GM12891 (cell line): ENCODE results near the gene DUSP22.
A peak's percentile ranks its signal among the peaks of the same experiment; 100 is the strongest.
"Not testable (repeated sequence)": the region's sequence is repeated elsewhere in the genome, so short reads cannot be mapped to it uniquely, and the experiment has no call there.

Experiments
- DNase-seq: peaks from one replicate; pipeline ENCODE4 v3.0.0; 2011; ENCODE audit warnings: low spot score; ENCODE audit not compliant: insufficient read length
- FAIRE-seq: peaks from 2 replicates; lab custom pipeline; 2011; peaks lifted over from hg19 to GRCh38; lab: Jason Lieb, UNC
- PAX5 ChIP-seq: IDR thresholded peaks from 2 replicates; pipeline ENCODE4 v1.6.1; 2011; ENCODE audit warnings: low read length, moderate library complexity, mild to moderate bottlenecking; ENCODE audit not compliant: insufficient read depth, severe bottlenecking
- POLR2A ChIP-seq: IDR thresholded peaks from 2 replicates; pipeline ENCODE4 v1.6.1; 2011; ENCODE audit warnings: low read depth, low read length, control low read depth
- POLR2AphosphoS5 ChIP-seq: IDR thresholded peaks from 2 replicates; pipeline ENCODE4 v1.6.1; 2011; ENCODE audit warnings: low read depth, low read length, control low read depth
- POU2F2 ChIP-seq: IDR thresholded peaks from 2 replicates; pipeline ENCODE4 v1.6.1; 2011; ENCODE audit warnings: low read depth, mild to moderate bottlenecking, control low read depth, low read length, moderate library complexity
- SPI1 ChIP-seq: IDR thresholded peaks from 2 replicates; pipeline ENCODE4 v1.6.1; 2011; ENCODE audit warnings: low read depth, low read length, control low read depth
- TAF1 ChIP-seq: IDR thresholded peaks from 2 replicates; pipeline ENCODE4 v1.6.1; 2011; ENCODE audit warnings: low read depth, low read length, control low read depth

DUSP22 gene

GRCh38 chr6:323730-324088, 31.4 kb downstream of the DUSP22 start:
- FAIRE-seq (no peak), DNase-seq (no peak)
- TF ChIP-seq POLR2AphosphoS5 = no peak
- TF ChIP-seq POLR2A = no peak
- TF ChIP-seq SPI1 = no peak
- TF ChIP-seq PAX5 = no peak

DNA sequence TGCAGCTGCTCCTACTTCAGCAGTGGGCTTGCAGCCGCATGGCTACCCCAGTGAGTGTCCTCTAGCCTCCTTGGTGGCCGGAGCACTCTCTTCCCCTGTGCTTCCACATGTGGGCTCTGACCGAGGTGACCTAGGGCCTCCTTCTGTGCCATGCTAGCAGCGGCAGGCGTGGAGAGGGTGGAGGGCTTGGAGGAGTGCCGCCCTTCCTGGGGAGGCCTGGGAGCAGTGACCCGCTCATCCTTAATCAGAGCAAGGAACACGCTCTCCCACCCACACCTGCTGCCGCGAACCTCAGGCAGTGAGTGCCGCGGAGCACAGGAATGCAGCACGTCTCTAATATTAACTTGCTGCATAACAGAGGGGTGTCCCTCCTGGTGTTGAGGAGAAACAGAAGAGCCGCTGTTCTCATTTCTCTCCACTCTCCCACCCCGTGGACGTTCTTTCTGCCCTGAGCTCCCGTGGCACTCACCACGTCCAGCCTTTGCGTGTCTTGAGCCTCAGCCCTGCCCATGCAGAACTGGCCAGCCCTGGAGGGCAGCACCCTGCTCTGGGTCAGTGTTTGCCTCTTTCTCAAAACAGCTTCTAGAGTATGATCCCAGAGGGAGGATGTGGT, 31.9 kb downstream of the DUSP22 start:
- DNase-seq = no peak
- peak; percentile 66 for FAIRE-seq
- TF ChIP-seq POU2F2 (no peak), POLR2AphosphoS5 (no peak), SPI1 (no peak), PAX5 (no peak), TAF1 (no peak), POLR2A (no peak)

DNA sequence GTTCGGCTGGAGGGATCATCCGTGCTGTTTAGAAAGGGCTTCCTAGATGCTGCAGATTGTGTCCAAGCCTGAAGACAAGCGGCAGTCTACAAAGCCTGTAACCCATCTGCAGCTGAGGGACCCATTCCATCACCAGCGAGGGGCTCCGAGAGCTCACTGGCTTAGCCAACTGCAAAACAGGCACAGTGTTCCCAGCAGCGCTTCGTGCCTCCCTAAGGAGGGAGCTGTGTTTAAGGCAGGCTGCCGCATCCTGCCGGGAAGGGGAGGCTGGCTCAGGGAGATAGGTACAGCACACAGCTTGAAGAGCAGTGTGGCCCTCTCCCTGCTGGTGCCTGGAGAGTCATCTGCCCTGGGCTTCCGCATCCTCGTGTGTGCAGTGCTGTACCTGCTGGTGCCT, 32.4 kb downstream of the DUSP22 start:
- no peak for TF ChIP-seq POU2F2
- TF ChIP-seq TAF1 = no peak
- no peak for TF ChIP-seq SPI1
- no peak for TF ChIP-seq POLR2A
- no peak for TF ChIP-seq PAX5
- no peak for TF ChIP-seq POLR2AphosphoS5
- DNase-seq (no peak), FAIRE-seq (no peak)

DNA sequence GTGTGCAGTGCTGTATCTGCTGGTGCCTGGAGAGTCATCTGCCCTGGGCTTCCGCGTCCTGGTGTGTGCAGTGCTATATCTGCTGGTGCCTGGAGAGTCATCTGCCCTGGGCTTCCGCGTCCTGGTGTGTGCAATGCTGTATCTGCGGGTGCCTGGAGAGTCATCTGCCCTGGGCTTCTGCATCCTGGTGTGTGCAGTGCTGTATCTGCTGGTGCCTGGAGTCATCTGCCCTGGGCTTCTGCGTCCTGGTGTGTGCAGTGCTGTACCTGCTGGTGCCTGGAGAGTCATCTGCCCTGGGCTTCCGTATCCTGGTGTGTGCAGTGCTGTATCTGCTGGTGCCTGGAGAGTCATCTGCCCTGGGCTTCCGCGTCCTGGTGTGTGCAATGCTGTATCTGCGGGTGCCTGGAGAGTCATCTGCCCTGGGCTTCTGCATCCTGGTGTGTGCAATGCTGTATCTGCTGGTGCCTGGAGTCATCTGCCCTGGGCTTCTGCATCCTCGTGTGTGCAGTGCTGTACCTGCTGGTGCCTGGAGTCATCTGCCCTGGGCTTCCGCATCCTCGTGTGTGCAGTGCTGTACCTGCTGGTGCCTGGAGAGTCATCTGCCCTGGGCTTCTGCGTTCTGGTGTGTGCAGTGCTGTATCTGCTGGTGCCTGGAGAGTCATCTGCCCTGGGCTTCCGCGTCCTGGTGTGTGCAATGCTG, 33.0 kb downstream of the DUSP22 start:
- DNase-seq, FAIRE-seq: not testable (repeated sequence)

DNA sequence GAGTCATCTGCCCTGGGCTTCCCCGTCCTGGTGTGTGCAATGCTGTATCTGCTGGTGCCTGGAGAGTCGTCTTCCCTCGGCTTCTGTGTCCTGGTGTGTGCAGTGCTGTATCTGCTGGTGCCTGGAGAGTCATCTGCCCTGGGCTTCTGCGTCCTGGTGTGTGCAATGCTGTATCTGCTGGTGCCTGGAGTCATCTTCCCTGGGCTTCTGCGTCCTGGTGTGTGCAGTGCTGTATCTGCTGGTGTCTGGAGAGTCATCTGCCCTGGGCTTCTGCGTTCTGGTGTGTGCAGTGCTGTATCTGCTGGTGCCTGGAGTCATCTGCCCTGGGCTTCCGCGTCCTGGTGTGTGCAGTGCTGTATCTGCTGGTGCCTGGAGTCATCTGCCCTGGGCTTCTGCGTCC, 33.8 kb downstream of the DUSP22 start:
- FAIRE-seq, DNase-seq: not testable (repeated sequence)

GRCh38 chr6:326896-327537, 34.7 kb downstream of the DUSP22 start:
- FAIRE-seq (no peak), DNase-seq (no peak)
- no peak for TF ChIP-seq POLR2A

DNA sequence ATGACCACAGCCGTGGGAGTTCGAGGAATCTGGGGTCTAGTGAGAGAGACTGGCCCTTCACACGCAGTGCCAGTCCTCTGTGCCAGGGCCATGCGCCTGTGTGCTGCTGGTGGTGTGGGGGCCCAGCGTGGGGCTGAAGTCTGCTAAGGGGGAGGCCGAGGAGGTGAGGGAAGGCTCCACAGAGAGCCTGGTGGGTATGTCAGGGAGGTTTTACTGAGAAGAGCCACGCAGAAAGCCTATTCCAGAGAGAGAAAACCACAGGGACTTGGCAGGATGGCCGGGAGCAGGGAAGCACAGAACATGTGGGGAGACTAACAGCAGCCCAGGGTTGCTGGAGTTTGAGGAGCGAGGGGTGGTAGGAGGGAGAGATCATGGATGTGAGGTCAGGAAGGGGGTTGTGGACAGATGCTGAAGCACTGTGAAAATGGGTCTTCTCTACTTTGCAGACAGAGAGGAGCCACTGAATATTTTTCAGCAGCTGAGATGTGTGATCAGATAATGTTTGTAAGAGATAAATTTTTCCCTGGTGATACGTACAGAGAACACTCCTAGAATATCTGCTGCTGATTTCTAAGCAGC, 35.3 kb downstream of the DUSP22 start:
- FAIRE-seq (no peak), DNase-seq (no peak)
- TF ChIP-seq POLR2A (no peak), POLR2AphosphoS5 (no peak), TAF1 (no peak), PAX5 (no peak), POU2F2 (no peak), SPI1 (no peak)

DNA sequence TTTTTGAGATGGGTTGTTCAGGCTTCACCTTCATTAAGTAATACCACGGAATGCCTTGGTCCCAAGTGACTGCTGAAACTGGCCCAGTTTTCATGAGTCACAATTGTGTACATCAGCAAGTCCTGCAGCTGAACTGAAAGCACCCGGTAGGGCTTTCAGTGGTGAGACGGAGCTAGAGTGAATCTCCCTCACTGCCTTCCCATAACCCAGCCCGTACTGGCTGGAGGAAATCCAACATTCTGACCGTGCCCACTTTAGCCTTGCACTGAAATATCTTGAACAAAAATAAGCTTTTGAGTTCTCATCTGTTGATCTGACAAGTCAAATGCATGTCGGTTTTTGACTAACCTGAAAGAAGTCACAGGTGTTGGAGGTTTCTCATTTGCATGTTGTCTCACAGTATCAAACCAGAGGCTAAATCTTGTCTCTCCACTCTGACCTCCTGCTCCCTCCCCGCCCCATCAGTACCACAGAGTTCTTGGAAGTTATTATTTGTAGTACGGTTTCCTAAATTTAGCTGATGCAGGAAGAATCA, 35.9 kb downstream of the DUSP22 start:
- FAIRE-seq = peak; percentile 97
- peak; percentile 63 for DNase-seq
- TF ChIP-seq PAX5 = no peak
- TF ChIP-seq POU2F2 = peak; percentile 97

DNA sequence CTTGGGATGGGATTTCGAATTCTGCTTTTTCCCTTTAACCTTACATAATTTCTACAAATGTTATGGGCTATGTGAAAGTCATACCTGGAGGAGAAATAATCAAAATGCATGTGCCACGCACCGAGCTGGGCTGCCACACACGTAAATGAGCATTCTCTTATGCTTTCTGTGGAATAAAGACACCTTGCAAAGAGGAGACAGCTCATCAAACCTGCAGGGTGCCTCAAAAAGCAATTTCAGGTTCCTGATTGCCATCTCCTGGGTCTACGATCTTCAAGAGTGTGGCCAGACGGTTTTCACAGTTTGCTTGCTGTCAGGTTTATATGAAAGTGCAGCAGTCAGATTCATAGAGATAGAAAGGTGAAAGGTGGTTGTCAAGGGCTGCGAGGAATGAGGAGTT, 36.6 kb downstream of the DUSP22 start:
- TF ChIP-seq POU2F2 = no peak
- no peak for TF ChIP-seq PAX5
- FAIRE-seq (peak; percentile 23), DNase-seq (no peak)

DNA sequence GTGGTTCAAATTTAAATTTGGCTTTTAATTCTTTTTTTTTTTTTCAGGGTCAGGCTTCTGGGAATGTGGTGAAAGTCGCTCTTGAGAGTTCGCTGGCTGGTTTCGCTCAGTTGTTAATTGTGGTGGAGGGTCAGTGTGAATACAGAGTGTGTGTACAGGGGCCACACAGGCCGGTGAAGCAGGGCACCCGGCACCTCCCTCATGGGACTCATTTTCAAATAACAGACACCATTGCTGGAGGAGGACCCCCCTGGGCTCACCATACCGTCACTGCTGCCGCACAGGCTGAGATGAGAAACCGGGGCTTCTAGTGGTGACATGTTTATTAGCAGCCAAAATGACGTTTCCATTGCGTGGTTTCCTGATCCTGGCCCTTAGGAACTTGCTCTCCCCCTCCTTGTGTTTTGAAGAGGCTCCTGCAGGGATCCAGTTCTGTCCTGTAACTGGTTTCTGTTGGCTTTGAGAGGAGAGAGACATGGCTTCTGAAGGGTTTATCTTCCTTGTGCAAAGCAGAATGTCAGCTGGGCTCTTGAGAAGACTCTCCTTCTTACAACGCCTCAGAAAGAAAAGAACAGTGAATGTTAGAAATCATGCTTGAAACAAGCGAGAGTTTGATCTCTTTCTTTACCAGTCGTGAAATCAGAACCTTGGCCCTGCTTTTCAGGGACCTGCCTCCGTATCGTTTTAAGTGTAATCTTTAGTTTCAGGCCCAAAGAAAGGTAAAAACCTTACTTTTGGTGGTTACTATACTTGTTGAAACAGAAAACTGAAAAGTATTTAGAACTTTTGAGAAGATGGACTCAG, 37.8 kb downstream of the DUSP22 start:
- DNase-seq = no peak
- TF ChIP-seq PAX5 = peak; percentile 41
- no peak for TF ChIP-seq POU2F2
- 0 out of 2 replicates have a peak, but pooled peaks have one; percentile 5 for TF ChIP-seq POLR2AphosphoS5
- FAIRE-seq = peak; percentile 45

- FAIRE-seq = no peak
- DNase-seq = no peak
- no peak for TF ChIP-seq POLR2AphosphoS5
- TF ChIP-seq SPI1 = no peak
Observed at GRCh38 chr6:330948-331347, 38.7 kb downstream of the DUSP22 start.
